ENCODE data around the gene TPK1.
A peak's percentile ranks its signal among the peaks of the same experiment; 100 is the strongest.
"Not testable (repeated sequence)": the region's sequence is repeated elsewhere in the genome, so short reads cannot be mapped to it uniquely, and the experiment has no call there.

Gene TPK1

DNA sequence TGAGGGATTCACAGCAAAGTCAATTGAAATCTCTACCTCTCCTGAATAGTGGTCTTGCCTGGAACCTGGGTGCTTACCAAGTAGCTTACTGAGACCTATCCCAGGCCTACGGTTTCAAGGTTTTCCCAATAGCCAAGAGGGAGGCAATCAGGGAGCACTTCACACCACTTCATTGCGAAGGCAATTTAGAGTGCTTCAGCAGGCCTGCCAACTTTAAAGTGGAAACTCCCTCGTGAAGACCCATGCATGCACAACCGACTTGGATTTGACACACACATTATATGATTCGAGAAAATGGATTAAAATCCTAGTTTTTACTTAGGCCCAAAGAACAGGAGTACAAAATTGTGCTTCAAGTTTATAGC is 380.8 kb downstream of the TPK1 start:
- DNase-seq = no peak

DNA sequence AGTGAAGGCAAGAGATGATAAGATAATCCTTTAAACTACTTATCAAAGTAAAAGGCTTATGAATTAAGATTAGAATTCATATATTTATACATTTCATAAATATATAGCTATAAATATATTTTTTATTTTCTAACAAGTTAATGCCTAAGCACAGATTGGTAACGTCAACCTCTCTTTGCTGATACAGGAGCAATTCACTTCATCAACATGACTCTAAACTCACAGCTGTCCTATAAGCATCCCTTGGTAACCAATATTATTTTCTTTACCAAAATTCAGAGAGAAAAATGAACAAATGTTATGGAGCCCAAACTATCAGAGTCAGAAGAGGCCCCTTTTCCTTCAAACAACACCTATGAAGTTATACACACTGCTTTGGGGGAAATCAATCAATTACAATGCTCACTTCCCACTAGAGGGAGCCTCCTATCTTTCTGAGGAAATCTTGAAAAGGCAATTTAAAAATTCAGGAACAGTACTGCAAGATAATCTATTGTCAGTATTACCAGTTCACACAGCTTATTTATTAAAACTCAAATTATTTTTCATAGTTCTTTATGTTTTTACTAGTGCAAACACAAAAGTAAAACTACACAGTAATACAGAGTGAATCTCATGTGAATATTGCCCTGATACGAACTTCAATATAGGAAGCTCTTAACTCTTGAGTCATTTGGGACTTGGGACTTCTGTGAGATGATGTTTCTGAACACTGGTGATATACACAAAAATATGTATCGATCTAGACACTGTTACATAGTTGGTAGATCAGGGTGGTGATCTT is 381.4 kb downstream of the TPK1 start:
- no peak for DNase-seq

DNA sequence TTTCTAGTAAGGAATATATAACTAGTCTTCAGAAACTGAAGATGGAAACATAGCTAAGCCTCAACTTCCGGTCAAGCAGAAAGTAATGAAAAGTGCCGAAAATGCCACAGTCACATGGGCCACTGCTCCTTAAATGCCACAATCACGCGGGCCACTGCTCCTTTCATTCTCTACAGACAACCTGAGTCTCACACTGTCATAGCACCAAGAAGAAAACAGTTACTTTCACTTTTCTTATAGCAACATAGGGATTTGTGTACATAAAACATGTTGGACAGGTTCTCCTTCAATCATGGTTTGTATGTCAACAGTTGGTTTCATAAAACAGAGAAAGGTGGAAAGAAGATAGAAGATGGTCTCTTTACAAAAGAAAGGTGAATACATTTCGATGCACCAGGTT is 383.8 kb downstream of the TPK1 start:
- no peak for DNase-seq

DNA sequence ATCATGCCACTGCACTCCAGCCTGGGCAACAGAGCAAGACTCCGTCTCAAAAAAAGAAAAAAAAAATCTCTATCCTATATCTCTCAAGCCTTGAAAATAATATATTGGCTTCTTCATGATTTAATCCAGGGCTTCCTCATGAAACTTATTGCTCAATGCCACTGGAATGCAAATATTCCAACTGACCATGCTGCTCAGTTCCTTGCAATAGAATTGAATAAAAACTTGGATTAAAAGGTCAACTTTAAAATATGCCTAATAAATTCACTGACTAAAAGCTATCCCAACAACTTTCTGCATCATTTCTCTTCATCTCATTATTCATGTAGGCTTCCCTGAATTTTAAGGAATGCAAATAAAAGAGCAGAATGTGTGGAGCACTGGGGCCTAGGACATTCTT is 390.3 kb downstream of the TPK1 start:
- no peak for DNase-seq

DNA sequence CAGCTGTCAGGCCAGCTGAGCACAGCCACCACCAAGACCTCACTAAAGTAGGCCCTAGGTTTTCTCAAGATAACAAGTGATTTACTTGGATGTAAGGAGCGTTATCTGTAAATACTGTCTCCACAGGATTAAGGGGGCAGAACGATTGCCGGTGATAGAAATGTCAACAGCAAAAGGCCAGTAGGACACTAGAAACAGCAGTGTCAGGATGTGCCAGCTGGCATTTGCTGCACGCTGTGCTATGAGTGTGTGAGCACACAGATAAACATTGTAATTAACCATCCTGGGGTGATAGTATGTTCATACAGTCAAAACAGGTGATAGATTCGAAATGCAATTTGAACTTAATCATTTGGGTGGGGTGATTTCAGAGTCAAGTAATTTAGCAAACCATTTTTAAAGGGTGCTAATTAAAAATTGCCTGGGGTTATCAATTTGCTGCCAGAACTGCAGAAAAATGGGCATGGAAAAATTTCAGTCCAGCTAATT is 396.1 kb downstream of the TPK1 start:
- DNase-seq = no peak

DNA sequence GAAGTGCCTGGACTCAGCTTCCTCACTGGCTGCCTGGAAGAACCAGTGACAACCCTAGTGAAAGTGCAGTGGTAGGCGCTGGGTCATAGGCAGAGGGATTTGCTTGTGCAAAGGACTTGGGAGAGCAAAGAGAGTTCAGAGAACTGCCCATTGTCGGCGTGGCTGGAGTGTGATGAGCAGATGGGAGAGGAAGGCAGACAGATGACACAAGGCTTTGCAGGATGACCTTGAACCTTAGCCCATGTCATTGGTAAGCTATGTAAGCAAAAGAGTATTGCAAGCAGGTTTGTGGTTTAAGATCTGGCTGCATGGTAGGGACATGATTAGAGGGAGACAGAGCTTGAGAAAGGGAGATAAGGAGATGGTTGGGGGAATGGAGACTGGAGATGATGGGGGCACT is 397.1 kb downstream of the TPK1 start:
- DNase-seq = no peak

DNA sequence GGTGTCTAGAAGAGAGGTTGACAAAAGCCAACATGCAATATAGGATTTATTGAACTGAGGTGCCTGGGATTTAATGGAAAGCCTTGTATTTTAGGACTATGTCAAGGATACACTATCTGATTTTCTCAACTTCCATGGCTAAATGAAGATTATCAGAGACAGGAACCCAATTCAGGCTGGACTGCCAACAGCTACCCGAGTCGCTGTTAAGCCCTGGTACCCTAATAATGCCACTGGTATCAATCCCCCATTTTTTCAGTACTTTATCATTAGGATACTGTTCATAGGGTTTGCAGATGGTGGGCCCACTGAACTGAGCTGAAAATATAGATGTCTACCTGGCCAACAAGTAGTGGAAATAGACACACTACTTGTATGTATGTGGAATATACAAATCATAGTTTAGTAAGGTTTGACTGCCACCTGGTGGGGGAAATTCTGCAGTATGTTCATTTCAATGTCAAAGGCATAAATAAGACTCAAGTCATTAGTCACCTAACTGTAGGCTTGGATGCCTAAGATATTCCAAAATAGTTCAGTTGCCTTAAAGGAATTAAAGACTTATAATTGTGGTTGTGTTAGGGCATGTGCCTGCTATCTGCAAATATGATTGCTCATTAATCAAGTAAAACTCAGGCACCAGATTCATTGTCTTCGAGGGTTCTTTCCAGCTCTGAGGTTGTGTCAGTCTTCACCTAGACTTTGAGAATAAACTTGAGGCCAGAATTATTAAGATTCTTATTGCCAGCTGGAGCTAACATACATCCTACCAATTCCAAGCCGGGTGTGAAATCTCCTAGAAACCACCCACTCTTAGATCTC is 398.3 kb downstream of the TPK1 start:
- DNase-seq = peak; percentile 23

DNA sequence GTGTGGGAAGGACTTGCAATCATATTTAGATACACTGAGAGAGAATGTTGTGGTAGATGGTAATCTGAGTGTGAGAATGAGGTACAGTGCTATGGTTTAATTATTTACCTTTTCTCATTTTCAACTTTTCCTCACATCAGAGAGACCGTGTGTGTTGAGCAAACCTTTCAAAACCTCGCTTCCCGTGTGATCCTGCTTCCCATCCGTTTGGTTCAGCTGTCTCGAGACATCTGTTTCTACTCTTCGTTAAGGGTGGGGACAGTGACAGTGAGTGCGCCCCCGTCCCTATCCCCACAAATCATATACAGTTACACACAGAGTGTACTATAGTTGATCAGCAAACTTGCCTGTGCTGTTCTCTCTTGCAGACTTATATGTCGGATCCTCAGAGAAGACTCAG is 399.4 kb downstream of the TPK1 start:
- DNase-seq = no peak

DNA sequence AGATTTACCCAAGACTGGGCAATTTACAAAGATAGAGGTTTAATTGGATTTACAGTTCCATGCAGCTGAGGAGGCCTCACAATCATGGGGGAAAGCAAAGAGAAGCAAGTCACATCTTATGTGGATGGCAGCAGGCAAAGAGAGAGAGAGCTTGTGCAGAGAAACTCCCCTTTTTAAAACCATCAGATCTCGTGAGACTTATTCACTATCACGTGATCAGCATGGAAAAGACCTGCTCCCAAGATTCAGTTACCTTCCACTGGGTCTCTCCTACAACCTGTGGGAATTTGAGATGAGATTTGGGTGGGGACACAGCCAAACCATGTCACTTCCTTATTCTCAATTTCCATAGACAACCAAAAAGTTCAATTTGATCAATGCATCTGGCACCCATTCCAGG is 407.4 kb downstream of the TPK1 start:
- no peak for DNase-seq

DNA sequence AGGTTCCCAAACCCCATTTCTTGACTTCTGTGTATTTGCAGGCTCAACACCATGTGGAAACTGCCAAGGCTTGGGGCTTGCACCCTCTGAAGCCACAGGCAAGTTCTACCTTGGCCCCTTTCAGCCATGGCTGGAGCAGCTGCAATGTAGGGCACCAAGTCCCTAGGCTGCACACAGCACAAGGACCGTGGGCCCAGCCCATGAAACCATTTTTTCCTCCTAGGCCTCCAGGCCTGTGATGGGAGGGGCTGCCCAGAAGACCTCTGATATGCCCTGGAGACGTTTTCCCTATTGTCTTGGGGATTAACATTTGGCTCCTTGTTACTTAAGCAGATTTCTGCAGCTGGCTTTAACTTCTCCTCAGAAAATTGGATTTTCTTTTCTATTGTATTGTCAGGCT is 408.3 kb downstream of the TPK1 start:
- DNase-seq = not testable (repeated sequence)

DNA sequence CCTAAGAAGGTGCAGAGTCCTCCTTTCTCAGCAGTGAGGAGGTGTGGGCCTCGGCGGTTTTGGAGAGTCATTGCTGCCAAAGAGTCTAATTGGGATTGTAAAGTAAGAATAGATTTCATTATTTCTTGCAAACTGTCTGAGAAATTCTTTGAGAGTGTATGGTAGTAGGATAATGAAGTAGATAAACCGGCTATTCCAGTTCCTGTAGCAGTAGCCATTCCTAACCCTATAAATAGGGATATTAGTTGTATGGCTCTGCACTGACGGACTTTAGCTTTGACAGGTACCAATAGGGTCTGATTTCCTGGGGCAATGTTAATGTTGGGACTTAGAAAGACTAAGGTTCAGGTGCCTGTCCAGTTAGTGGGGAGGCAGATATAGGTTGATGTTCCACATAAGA is 416.9 kb downstream of the TPK1 start:
- DNase-seq = not testable (repeated sequence)

DNA sequence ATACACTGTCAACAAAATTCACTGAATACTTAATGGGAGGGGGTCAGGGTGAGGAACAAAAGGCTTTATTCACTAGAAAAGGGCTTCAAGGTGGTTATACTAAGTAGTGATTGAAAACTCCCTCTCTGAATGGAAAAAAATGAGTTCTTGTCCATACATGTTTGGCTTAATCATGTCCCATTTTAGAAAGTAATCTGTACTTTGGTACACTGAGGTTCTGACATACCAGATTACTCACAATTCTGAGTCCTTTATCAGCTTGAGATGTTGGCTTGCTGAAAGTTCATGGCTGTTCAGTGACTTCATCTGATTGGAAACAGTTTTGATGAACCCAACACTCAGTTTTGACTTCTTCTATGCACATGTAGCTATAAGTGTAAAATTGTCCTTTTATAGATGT is 419.5 kb downstream of the TPK1 start:
- DNase-seq = no peak

DNA sequence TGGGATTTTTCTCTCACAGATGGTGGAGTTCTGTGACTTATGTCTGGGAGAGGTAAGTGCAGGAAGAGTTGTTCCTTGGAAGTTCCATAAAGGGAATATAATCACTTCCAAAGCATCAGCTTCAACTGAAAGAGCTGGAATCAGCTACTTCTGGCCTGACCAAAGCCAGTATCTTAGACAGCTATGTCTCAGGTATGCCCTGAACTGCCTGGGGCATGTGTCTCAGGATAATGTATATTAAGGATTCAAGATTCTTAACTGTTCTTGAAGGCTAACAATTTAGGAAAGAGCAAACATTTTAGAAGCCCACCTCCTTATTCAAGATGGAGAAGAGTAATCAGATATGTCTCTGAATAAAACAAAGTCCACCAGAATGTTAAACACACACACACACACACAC is 420.0 kb downstream of the TPK1 start:
- no peak for DNase-seq

DNA sequence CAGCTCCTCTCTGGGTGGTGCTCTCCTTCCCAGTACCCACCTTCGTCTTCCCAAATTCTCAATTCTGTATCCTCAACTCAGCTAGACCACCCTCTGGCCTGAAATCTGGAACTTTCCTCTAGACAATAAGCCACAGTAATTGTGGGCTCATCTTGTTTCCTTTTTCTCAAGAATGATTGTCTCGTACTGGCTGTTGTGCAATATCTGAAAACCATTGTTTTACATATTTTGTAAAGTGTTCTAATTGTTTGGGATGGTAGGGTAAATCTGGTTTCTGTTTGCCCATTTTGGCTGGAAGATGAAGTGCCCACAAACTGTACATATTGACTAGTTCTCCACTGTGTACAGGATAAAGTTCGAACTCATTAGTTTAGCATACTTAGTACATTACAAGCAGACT is 421.0 kb downstream of the TPK1 start:
- DNase-seq = no peak

DNA sequence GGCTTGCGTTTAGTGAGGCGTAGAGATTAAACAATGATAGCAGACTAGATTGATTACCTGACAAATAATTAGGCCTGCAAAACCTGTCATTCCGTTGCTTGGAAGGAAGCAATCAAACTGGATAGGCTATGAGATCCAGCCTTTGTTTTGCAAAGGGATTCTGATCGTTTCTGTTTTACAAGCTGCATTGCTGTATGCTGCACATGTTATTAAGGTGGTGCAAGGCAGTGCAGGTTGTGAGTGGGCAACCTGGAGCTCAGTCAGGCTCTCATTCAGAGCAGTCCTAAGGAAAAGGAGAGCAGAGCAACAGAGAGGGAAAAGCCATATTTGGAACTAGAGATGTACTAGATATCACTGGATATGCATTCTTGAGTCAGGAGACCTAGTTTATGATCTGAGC is 425.4 kb downstream of the TPK1 start:
- no peak for DNase-seq

DNA sequence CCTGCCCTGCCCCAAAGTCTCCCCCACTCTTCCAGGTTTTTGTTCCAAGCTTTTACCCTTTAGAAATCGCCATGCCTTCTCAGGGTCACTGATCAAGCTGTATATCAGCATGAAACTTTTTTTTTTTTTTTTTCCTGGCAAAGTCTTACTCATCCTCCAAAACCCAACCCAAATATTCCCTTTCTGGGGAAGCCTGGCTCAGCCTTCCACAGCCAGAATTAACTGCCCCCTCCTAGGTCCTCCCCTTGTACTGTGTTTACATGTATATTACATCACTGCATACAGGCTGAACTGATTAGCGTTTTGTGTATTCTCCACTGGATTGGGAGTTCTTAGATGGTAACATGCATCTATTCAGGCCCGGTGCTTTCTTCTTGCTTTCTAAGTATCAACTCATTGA is 427.7 kb downstream of the TPK1 start:
- DNase-seq = no peak

DNA sequence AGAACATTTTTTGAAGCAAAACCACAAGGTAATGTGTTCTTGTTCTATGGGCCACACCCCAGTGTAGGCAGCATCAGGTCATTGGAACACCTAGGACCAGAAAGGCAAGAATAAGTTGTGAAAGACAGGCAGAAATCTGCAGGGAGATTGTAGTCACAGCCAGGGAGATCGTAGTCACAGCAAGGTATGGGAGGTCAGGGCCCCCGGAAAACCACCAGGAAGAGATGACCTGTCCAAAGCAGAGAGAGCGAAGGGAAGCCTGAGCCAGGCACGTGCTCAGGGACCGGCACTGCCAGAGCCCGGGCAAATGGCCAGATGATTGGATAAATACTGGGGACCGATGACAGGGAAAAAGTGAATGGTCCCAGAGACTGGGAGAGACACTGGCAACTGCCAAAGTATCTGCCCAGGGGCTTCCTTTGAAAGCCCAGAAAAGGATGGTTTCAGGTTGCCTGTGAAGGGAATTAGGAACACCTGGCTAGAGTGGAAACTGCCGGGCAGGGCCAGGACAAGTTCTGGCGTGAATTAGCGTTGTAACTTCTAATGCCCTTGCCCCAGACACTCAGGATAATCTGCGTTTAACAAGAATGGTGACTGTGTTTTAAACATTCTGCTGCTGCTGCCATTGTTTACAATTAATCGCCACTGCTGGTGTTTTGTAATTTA is 428.5 kb downstream of the TPK1 start:
- DNase-seq = no peak

DNA sequence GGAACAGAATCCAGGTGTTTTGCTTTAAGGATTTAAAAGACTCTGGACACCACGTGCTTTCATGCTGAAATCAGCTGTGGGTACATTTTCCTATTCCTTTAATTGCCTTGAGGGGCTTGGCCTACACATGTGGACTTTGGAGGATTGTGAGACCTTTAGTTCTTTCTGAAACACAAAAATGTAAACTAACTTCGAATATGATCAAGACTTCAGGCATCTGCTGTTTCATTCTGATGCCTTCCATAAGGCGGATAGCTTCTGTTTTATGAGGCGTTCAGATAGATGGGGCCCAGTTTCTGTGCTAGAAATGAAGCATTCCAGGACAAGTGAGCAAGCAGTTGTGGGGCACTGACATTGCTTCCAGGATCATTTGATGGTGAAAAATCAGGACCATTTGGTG is 430.9 kb downstream of the TPK1 start:
- no peak for DNase-seq

DNA sequence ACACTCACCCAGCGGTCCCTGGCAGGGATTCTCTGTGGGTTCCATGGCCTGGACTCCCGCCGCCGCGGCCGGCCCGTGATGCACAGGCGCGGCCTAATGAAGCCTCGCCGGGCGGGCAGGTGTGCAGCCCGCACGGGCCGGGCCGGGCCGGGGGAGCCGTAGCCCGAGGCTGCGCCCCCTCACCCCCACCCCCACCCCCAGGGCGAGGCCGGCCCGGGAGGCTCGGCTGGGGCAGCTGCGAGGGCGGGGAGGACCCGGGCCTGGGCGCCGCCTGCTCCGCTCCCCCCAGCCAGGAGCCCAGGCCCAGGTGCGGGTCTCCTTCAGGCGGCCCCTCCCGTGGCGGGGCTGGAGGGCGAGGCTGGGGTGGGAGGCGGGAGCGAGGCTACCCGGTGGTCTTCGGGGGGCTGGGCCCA is 432.2 kb downstream of the TPK1 start, which contains the start of gene NOBOX:
Gene NOBOX, minus strand, starts transcription at position 45 of the 413 bp plus-strand sequence.
- no peak for DNase-seq

DNA sequence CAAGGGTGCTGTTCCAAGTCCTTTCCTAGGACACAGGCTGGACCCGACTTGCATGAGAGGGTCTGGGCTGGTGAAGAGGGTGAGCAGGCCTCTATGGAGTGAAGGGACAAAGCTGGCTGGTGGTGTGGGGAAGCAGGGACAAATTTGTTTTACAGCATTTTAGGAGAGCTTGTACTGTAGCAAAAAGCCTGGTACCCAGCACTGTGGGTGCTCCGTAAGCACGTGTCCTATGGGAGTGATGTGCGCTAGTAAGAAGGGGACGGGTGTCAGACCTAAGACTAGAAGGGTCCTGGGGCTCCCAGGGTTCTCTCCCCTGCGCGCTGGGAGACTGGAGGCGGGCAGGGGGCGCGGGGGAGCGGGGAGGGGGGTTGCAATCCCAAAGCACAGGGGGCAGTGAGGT is 432.8 kb downstream of the TPK1 start:
- DNase-seq = no peak
